ENCODE data around the gene NR1D1.

NR1D1 gene

DNA sequence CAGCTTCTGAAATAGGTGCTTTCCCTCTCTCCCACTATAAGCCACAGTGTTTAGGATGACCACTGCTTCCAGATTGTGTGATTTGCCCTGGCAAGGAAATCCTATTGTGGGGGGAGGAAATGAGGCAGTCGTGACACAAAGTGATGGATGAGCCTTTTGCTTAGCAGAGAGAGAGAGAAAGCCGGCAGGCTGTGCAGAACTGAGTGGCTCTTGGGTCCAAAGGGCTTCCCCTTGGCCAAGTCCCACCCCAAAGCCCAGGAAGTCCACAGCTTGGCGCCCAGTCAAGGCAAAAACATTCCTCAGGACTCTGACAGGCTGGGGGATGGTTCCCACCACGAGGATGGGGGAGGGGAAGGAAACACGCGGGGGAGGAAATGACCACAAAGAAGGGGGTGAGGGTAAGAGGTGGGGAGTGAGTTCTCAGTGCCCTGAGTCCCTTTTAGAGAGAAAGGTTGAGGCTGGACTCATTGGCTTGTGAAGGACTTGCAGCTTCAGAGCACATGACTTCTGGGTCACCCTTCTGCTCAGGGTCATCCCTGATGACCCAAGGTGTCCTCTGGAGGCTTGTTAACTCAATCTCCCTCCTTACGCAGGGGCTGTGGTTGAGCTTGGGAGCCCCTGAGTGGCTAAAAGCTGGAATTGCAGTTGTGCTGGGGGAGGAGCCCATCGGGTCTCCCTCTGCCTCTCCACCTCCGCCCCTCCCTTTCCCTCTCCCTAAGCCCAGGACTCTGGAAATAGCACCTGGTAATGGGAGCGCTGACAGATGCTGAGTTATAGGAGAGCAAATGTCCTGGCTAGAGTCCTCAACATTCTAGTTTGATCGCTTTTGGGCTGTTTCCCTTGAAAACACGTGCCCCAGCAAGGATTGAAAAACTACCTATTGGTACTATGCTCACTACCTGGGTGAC lies 11.1 kb upstream of the NR1D1 start:
- DNase-seq, result peak; percentile 77

DNA sequence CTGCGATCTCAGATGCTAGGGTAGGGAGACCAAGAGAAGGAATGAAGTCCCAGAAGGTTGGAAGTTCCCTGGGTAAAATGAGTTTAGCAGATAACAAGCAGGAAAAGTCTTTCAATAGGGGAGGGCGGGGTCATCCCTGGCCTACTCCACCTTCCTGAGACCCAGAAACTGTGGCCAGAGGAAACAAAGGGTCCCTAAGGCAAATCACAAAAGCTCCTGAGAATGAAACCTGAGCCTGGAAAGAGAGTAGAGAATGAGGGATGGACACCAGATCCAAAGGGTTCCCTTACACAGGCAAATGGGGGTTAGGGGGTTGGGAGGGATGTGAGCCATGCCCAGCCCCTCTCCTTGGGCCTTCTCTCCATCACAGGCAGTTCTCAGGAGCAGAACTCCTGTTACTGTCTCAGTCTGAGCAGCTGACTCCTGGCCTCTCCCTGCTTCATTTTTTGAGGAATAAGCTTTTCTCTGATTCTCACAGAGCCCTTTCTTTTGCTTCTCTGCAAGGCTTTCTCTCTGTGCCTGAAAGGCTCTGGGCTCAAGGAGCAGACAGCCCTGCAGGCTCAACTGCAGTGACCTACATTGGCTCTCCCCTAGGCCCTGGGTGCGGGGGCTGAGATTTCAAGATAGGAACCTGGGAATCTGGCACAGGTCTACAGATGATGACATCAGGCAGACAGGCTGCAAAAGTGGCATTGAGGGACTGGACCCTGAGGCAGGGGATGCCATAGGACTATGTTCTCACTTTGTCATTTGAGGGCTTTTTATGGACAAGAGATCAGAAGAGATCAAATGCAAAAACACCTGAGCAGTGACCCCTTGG lies 9.8 kb upstream of the NR1D1 start:
- DNase-seq, result no peak

DNA sequence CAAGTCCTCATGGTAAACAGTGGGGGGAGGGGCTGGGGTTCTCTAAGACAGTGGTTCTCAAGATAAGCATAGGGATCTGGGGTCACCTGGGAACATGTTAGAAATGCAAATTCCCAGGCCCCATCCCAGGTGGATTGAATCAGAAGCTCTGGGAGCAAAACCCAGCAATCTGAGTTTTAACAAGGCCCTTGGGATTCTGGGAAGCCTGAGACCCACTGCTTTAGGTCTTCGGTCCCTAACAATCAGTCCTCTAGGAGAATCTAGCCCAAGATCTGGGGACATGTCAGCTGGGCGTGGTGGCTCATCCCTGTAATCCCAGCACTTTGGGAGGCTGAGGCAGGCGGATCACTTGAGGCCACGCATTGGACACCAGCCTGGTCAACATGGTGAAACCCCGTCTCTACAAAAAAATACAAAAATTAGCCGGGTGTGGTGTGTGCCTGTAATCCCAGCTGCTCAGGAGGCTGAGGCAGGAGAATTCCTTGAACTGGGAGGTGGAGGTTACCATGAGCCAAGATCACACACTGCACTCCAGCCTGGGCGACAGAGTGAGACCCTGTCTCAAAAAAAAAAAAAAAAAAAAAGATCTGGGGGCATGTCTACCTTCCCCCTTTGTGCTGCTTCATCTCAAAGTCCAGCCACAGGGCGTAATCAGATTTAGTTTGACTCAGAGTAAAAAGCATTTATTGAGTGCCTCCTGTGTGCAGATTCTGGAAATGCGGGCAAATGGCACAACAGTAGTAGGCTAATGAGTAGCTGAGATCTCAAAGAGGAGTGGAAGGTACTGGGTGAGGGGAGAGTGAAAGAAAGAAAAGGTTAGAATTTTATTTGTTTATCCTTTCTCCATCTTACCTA lies 8.8 kb upstream of the NR1D1 start:
- DNase-seq, result no peak

DNA sequence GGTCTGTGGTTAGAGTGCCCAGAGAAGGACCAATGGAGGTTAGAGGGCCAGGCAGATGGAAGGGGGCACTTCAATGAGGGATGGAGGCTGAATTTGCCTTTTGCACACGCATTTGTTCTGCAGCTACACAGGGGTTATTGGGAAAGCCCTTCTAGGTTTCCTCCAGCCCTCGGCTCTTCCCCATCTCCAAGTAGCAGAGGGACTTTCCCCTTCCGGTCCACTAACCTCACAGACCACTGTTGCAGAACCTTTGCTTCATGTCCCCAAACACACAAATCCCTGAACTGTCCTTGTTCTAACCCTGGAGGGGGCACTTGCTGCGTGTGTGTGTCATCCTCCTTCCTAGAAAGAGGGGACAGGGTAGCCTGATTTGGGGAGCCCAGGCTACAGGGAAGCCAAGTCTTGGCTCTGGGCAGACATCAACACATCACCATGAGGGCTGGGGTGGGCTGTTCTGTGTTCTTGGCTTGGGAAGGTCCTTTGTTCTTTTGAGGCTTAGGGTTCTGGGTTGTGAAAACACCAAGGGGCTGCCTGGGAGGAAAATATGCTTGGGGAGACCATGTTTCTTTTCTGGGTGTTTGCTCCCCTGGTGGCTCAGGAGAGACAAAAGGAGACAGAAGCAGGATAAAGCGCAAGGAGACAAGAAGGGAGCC lies 7.3 kb upstream of the NR1D1 start:
- no peak for DNase-seq

DNA sequence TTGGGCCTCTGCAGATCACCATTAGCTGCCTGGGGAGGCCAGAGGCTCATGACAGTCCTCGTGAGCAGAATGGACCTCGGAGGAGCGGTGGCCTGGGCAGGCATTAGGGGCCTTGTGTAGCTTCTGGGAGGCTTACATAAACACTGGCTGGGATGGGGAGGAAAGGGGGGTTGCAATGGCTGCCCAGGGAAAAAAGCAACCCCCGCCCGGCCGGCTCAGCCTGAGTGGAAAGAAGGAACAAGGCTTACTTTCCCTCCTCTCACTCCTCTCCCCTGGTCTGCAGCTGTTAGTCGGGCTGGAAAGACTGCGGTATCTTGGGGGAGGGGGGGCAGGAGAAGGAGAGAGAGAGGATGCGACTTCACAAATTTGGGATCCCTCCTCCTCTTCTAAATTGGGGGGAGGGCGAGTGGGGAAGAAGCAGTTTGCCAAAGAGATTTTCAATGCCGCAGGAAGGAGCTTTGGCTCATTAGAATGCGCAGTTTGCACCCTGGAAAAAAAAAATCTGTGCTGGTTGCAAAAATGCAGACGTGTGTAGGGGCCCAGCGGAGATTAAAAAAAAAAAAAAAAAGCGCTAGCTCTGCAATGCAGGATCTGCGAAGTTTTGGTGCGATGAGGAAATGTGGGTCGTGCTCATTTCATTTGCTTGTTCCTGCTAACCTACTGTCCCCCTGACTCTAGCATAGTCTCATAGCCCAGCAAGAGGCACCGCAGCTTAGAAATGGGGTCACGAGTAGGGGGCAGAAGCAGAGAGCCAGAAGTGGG lies 6.6 kb upstream of the NR1D1 start:
- no peak for DNase-seq

DNA sequence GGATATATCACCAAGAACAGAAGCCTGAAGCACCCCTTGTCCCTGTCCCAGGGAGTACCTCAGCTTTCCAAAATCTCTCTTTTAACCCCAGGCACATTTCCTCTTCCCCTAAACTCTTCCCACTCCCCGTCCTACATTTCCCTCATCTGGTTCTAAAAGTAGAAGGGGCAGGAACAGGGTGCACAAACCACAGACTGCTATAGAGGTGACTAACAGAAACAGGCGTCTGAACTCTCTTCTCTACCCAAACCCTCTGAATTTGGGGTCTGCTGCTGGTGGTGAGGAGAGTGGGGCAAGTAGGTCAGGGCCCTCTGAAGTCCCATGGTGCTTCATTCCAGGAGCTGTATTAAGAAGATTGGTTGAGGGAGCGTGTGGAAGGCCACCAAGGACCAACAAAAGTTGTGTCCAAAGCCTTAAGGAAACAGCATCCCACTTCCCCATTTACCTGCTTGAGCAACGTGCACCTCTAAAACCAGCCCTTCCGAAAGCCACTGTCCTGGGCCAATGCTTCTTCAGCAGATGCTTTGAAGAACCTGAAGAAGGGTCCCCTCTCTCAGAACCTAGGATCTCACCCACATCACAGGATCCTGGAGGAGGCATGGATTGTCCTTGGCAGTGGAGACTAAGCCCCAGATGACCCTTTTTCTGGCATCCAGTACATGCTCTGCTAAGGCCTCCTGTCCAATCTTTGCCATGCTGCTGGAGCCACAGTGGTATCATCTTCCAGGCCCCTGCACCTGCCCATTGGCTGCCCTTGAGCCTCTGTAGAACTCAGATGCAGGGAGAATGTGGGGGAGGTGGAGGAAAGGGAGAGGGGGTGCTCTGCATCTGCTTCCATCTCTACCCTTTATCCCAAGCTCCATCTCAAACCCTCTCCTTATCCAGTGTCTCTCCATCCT lies 5.7 kb upstream of the NR1D1 start:
- DNase-seq, result no peak

DNA sequence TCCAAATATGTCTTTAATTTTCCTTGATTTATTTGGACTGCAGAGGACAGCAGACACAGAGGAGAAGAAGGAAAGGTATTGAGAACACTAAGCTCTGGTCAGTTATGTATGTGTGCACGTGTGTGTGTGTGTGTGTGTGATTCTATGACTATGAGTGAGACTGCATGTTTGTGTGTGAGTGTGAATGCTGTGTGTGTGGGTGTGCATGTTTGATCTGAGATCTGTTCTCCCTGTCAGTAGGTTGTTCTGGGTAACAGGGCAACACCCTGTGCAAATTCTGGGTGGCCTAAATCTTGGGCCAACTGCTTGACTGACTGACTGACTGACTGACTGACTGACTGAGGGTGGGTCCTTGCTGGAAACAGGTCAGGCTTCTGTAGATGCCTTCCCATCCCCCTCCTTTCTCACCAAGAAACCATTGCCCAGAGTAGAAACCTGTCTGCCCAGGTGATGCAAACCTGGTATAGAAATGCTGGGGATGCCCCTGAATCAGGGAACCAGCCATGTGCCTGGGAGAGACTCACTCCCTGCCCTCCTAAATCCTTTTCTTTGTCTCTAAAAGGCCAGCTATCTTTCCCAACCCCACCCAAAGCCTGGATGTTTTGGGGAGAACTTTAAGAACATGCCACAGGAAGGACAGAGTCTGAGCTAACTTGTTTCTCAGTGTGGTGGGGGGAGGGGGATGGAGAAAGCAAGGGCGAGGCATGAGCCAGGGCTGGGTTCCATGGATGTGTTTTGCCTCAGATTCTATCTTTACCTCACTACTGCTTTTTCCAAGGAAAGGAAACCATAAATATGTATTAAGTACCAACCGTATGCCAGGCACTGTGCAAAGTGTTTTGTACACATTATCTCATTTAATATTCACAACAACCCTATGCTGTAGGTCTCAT lies 4.5 kb upstream of the NR1D1 start:
- DNase-seq, result peak; percentile 29

DNA sequence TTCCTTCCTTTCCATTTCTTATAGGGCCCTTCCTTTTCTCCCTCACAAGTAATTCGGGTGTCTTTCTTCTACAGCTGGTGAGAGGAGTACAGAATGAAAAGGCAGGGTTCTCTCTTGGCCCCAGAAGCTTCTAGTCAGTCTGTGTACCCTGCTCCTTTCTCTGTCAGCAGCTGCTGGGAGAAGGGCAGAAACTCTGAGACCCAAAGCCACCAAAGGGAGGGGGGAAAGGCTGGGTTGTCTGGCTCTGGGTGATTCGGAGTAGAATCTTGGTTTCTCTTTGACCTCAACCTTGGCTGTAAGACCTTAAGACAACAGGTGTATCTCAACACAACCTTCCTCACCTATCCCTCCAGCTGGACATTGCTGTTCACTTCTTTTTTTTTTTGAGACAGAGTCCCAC lies 3.3 kb upstream of the NR1D1 start:
- DNase-seq, result no peak

DNA sequence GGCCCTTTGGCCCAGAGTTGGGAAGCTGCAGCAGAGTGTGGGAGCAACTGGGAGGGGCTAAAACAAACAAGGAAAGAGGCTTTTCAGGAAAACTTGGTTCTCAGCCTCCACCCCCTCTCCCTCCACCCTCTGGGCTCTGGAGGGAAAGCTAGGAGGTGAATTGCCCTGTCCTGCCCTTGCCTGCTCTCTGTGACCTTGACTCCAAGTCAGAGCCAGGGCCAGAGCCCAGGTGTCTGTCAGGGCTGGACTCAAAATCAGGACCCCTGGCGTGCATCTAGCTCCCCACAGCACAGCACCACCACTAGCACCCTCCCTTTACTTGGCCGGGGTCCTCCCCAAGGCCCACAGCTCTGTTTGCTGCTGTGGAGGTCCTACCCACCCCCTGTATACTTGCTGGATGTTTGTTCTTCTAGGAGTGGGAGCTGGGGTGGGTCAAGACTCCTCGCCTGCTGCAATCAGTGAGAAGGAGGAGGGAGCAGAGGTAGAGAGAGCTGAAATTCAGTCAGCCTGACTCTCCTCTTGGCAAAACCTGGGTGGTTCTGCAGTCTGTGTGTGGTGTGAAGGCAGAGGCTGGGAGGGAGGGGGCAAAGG lies 2.8 kb upstream of the NR1D1 start:
- no peak for DNase-seq

DNA sequence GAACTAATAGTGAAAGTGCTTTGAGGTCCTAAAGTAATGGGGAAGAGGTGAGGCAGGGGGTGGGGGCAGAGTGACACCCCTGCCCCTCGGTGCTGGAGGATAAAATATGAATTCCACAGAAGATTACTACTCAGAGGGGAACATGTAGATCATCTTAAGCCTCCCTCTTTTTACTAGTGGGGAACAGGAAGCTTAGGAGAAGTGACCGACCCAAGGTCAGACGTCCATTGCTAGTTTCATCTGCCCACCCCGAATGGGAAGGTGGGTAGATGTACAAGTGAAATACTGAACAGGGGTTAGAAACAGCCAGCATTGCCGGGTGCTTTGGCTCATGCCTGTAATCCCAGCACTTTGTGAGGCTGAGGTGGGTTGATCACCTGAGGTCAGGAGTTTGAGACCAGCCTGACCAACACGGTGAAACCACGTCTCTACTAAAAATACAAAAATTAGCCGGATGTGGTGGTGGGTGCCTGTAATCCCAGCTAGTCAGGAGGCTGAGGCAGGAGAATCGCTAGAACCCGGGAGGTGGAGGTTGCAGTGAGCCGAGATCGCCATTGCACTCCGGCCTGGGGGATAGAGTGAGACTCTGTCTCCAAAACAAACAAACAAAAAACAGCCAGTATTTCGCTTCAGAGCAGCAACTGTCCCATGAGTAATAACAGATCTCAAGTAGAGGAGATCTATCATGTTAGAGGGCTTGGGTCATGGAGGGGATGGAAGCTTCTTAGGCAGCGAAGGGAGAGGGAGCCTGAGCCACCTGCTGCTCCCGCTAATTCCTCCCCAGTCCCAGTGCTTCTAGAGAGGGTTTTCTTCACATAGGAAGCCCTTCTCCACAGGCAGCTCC lies 1.2 kb upstream of the NR1D1 start:
- no peak for DNase-seq

DNA sequence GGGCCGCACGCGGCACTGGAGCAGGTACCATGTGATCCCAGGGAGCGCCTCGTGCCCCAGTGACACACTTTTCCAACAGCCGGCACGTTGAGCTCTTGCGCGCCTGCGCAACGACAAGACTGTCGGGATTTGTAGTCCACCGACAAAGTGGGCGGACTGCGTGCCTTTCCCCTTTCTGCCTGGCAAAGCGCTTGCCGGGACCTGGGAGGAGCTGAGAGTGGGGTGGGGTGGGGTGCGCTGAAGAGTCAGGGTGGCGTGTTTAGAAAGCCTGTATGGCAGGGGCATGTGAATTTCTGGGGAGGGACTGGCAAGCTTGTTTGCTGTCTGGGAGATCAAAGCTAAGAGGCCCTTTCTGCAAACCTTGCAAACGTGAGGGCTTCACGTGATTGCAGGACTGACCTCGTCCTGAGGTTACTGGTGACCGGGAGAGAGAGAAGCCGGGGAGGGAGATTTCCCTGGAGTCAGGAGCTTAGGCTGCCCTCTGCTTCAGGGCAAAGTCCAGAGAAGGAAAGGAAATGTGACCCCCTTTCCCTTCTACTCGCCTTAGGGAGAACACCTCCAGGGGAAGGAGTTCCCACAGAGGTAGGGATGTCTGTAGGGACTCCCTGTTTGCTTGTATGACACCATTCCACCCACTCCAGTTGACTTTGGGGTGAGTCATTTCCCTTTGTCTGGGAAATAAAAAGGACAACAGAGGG lies 429 bp upstream of the NR1D1 start:
- DNase-seq, result peak; percentile 91

DNA sequence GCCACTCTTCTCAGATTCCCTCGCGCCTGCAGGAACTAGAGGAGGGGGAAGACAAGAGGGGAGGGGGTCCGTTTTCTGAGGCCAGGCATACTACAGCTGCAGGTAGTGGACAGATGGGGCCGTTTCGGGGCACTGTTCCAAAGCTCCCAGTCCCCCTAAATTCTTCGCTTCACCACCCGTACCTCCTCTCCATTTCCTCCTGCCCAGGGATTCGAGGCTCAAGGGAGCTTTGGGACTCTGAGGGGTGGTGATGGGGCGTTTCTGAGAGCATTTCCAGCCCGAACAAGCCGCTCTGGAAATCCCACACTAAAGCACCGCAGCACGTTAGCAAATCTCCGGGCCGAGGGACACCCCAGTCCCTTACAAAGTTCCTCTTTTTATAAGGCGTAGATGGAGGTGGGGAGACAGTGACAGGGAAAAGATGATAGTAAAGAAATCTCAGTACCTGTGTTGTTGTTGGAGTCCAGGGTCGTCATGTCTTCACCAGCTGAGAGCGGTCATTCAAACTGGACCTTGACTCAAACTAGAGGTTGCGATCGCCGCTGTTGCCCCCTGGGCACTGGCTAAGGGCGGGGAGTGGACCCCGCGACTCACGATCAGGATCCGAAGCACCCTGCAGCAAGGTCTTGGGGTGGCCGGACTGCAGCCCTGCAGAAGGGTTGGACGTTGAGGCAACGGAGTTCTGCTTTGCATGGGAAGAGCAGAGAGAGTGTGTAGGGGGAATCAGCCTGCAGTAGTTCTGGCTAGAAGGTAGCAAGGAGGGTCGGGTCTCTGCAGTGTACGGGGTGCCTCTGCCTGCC lies 570 bp downstream of the NR1D1 start:
- DNase-seq, result no peak

DNA sequence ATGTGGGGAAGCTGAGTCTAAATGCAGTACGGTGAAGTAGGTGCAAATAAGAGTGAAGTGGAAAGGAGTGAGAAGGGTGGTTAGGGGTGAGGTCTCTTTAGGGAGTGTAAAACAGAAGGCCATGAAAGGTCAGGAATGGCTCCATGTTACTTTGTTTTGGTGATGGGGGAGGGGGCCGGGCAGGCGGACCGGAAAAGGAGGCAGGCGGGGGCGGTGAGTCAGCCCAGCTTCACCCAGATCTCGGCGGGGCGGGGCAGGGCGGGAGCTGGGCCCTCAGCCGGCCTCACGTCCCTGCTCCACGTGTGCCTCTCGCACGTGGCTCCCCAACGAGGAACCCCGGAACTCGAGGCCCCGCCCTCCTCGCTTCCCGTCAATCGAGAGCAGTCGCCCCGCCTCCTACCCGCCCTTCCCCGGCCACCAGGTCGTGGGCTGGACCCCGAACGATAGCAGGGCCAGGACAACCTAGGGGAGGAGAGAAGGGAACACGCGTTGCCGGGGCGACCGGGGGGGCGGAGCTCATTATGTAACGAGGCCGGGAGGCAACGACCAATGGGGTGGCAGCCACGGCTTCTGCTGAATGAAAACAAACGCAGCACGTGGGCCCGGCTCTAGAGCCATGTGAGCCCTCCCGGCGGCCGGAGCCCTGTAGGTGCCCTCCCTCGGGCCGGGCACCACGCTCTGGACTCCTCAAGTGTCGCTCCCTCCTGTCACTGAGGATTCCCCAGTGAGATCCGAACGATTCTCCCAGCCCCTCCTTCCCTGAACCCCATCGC lies 1.4 kb downstream of the NR1D1 start:
- peak; percentile 100 for DNase-seq

DNA sequence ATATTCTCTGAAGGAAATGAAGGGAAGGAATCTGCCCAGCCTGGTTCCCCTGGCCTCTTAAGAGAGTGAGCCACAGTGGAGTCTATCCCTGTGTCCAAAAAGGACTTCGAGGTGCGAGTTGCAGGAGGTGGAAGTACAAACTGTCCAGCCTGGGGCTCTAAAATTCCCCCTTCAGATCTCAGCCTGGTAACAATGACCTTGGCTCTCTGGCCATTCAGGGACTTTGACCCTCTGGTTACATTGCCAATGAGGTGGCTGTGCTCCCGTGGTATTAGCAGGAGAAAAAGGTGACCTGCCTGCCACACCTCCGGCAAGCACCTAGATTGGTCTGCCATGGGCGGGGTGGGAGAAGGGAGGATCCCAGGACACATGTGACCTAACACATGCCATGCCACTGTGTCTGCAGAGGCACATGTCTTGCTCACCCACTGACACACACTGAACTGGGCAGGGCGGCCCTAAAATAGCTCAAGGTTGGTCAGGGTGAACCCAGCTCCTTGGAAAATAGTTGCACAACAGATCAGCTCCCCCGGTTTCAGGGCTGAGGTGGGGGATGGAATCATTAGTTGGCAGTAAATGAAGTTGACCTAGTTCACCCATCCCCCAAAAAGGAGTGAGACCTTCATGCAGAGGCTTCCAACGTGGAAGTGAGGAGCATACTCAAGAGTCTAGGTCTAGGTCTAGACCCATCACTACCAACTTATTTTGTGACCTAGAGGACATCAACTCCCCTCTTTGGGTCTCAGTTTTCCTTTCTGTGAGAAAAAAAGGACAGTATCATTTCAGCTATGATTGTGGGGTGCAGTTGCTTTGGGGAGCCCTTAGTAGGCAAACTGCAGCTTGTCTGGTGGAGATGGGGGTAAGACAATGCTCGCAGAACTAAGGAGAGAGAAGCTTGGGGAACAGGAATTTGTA lies 2.2 kb downstream of the NR1D1 start:
- peak; percentile 27 for DNase-seq

DNA sequence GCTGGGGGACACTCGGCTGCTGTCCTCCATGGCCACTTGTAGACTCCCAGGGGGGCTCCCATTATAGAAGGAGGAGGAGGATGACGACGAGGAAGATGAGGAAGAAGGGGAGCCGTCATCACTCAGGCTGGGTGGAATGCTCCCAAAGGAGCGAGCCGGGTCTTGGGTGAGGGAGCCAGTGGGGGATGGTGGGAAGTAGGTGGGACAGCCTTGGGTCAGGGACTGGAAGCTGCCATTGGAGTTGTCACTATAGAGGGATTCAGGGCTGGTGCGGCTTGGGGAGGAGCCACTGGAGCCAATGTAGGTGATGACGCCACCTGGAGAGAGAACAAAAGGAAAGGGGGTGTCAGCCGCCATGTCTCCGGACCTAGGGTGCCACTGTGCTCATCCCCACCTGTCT lies 3.3 kb downstream of the NR1D1 start:
- DNase-seq, result no peak
